Adrenal gland (tissue), 5 donors: ENCODE results near the gene TMED7.

Experiments used
- POLR2A ChIP-seq, 2 donors: fragments of 450-650 bp; IDR thresholded peaks; one replicate each; pipeline ENCODE4 v1.6.1; 2017; ENCODE audit warnings: antibody characterized with exemption in 2 of 2, mild to moderate bottlenecking in 2 of 2, moderate library complexity in 1 of 2
- TF ChIP-seq, protein P1 (sequence below), 6 experiments: fragments of 450-650 bp in 4 of 6; fragments of 200-600 bp in 2 of 6; sonication (generic) in 1 of 6; IDR thresholded peaks; 1 replicate in 5 of 6; 2 replicates in 1 of 6; pipeline versions ENCODE4 v1.5.1 to v1.8.0; 2016 to 2021; ENCODE audit warnings: antibody characterized with exemption in 6 of 6, mild to moderate bottlenecking in 2 of 6, moderate library complexity in 1 of 6
- donor health status: DM: no; HTN: no; CAD: no.

DNA sequence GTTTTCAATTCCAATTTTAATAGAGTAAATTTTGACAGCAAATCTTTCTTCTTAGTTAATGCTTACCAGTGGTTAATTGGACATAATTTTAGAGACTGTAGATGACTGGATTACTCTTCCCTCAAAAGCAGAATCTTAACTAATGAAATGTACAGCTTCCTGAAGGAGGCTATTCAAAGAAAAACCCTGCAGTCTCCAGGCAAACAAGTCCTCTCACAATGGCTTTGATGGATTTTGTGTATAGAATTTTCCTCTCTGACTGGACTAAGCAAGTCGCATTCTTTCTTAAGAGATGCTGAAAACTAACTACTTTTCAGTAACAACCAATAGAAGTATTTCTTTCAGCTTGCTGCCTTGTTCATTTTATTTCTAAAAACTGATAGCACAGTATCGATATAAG lies 35.7 kb upstream of the TMED7 start:
- TF ChIP-seq, protein P1, sequence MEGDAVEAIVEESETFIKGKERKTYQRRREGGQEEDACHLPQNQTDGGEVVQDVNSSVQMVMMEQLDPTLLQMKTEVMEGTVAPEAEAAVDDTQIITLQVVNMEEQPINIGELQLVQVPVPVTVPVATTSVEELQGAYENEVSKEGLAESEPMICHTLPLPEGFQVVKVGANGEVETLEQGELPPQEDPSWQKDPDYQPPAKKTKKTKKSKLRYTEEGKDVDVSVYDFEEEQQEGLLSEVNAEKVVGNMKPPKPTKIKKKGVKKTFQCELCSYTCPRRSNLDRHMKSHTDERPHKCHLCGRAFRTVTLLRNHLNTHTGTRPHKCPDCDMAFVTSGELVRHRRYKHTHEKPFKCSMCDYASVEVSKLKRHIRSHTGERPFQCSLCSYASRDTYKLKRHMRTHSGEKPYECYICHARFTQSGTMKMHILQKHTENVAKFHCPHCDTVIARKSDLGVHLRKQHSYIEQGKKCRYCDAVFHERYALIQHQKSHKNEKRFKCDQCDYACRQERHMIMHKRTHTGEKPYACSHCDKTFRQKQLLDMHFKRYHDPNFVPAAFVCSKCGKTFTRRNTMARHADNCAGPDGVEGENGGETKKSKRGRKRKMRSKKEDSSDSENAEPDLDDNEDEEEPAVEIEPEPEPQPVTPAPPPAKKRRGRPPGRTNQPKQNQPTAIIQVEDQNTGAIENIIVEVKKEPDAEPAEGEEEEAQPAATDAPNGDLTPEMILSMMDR (IDR thresholded peaks at IDR 0.05), result no peak
- no peak for TF ChIP-seq POLR2A (IDR thresholded peaks at IDR 0.05)
